Hematopoietic multipotent progenitor cell treated with erythropoietin and hydrocortisone succinate and interleukin-3 and kit ligand, for 15 days (in vitro differentiated cells): ENCODE measurements around the gene CDH13.

Source experiments
- DNase-seq: peaks from one replicate; pipeline ENCODE4 v3.0.0-alpha.2; 2015; ENCODE audit warnings: low spot score

The CDH13 gene

DNA sequence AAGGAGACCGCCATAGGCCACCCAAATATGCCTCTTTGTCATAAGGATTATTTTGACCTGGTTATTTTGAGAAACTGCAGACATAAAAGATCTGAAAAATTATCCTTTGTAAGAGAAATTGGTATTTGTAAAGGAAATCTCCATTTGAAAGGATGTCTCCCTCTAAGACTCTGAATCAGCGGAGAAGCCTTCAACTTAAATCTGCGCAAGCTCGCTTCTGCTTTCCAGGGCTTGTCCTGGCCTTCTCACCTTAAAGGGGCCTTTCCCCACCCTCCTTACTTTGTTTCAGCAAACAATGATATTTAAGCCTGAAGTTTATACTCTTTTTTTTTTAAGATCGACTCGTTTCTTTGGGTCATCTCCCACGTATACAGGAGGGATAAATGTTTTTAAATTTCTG lies 1215.5 kb downstream of the CDH13 start:
- DNase-seq, result no peak

DNA sequence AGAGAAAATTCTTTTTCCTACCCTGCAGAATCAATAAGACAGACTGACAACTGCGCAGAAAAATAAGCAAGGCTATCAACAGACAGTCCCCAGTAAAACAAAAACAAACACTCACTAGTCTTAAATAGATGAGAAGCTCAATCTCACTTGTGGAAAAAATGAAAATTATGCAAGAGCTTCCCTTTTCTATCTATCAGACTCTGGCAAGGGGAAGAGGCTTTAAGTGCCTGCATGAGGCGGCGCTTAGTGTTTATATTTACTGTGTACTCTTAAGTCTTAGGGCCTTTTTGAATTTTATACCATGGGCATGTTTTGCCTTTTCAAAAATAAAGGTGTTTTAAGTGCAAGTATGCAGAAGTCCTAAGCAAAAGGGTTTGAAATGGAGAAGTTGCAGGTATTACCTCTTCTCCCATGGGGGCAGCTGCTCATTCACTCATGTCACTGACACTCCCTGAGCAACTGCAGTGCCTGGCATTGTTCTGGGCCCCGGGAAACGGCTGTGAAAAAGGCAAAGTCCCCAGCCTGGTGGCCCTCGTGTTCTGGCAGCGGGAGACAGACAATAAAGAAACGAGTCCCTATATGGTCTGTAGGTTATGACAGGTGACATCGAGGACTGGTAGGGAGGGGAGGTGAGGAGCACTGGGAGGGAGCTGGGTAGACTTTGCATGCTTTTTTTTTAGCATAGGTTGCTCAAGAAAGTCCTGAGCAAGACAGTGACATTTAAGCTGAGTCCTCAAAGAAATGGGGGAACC lies 1216.2 kb downstream of the CDH13 start:
- no peak for DNase-seq

DNA sequence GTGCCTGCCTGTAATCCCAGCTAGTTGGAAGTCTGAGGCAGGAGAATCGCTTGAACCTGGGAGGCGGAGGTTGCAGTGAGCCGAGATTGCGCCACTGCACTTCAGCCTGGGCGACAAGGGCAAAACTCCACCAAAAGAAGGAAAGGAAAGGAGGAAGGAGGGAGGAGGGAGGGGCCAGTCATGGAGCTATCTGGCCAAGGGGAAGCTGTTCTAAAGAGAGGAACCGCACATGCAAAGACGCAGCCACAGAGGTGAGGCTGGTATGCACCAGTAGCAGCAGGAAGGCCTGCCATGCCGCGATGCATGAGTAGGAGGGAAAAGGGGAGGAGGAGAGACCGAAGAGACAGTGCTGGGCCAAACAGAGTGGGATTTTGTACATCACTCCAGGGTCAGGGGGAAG lies 1216.9 kb downstream of the CDH13 start:
- no peak for DNase-seq

DNA sequence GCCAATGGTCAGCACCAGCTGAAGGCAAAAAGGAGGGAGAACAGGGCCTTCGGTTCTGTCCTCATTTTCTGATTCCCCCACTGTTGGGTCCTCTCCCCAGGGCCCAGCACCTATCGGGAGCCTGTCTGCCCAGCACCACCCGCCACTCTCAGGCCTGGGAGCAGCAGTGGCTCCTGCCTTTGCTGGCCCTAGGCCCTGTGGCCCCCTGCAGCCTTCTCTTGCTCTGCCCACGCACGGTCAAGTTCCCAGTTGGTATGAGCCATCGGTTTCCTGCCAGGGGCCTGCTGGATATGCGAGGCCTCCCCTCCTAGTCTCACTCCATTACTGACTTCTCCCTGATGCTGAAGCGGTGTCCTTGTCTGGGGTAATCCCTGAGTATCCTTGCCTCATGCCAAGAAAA lies 1218.5 kb downstream of the CDH13 start:
- no peak for DNase-seq

DNA sequence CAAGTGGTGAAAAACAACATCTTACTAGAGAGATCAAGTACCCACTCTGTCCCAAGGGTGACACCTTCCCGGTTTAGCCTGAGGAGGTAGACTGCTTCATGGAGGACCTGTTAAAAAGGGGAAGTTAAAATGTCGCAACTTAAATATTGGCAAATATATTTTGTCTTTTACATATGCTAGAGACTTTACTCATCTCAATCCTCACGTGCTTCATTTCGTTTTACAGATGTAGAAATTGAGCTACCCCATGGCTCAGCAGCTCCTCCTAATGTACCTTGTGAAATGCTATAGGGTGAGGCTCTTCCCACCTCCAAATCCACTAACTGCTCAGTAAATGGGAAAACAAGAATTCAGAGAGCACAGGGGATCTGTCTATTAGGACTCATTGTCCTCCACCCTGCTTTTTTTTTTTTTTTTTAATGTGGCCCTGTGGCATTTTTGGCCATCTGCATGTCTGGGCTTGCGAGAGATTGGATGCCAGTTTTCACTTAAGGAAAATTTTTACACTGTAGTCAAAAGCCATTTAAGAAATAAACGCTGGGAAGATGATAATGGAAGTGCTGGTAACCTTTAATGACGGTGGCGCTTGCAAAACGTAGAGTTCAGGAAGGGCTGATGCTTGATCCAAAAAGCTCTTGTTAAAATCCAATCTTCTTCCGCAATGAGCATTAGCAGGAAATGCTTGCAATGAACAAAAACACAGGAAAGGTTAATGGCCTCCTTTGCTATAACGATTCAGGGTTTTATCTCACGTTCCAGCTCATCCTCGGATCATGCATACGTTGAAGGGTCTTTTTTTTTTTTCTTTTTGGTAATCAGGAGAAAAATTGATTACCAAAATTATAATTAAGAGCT lies 1220.8 kb downstream of the CDH13 start:
- no peak for DNase-seq

DNA sequence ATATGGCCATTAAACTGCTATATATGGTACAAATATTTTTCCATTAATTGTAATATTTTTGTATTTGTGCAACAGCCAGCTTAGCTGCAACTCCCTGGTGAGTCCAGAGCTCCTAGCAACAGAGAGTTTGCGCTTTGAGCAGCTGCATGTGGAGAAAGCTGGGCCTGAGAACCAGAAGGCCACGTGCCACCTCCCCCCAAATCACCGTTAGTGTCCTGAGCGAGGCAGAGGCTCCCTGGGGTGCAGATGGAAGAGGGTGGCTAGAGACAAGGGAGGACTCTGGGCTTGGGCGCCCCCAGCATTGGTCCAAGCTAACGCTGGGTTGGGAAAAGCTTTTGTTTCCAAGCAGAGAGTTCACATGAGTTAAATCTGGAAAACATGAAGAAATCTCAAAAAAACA lies 1222.7 kb downstream of the CDH13 start:
- DNase-seq, result no peak
